Stimulated activated naive CD8-positive, alpha-beta T cell treated with anti-CD3 and anti-CD28 coated beads, Interleukin-15, amount 100 ng/mL, for 72 hours (primary cell): Measurements from ENCODE around the gene NUDT4B.
"Not testable (repeated sequence)": the region's sequence is repeated elsewhere in the genome, so short reads cannot be mapped to it uniquely, and the experiment has no call there.

ENCODE experiments used
- ATAC-seq: fragments of 150-1000 bp; cut with Tn5 transposase; 2 replicates; pipeline ENCODE4 v1.10.0; 2021; ENCODE audit warnings: mild to moderate bottlenecking, moderate library complexity
- DNase-seq, 2 donors: peaks; one replicate each; pipeline ENCODE4 v3.0.0; 2021 to 2022
- H3K27ac Mint-ChIP-seq, 2 donors: one replicate each; pipeline ENCODE4 v1.8.0; 2022; ENCODE audit warnings: mild to moderate bottlenecking in 2 of 2, mixed read lengths in 2 of 2, moderate library complexity in 2 of 2
- H3K27me3 Mint-ChIP-seq: one replicate; pipeline ENCODE4 v1.8.0; 2022; ENCODE audit warnings: mixed read lengths
- H3K4me1 Mint-ChIP-seq: one replicate; pipeline ENCODE4 v1.8.0; 2022; ENCODE audit warnings: mild to moderate bottlenecking, mixed read lengths
- H3K4me3 Mint-ChIP-seq, 2 donors: one replicate each; pipeline ENCODE4 v1.8.0; 2022; ENCODE audit warnings: mild to moderate bottlenecking in 2 of 2, mixed read lengths in 2 of 2, moderate library complexity in 1 of 2
- H3K9me3 Mint-ChIP-seq, 2 donors: one replicate each; pipeline ENCODE4 v1.8.0; 2022; ENCODE audit warnings: mixed read lengths in 2 of 2

Gene NUDT4B

GRCh38 chr1:148748563-148749334 is at the start of gene NUDT4B:
NUDT4B (plus strand) TSS chr1:148748774; CDS start chr1:148748953, 179 bp downstream.
- H3K4me1 Mint-ChIP-seq, H3K9me3 Mint-ChIP-seq, H3K27me3 Mint-ChIP-seq, H3K4me3 Mint-ChIP-seq, DNase-seq, H3K27ac Mint-ChIP-seq: not testable (repeated sequence)
- peak; percentile 83 for ATAC-seq

DNA sequence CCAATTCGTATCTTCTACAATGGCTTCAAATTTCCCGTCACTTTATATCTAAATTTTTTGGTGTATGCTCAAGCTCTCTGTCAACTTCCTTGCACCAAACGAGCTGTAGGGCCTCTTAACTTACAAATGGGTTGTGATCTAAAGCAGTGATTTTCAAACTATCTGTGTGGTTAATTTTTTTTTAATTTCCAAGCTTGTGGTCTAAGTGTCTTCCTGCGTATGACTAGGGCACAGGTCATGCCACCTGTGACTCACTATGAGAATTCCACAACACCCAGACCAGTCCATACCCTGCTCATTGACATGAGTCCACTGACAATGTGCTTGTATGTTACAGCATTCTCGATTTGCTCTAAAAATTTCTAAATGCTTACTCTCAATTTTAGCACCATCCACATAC is 49.2 kb upstream of the NUDT4B start:
- H3K27me3 Mint-ChIP-seq, DNase-seq, H3K4me3 Mint-ChIP-seq, H3K9me3 Mint-ChIP-seq, H3K4me1 Mint-ChIP-seq, H3K27ac Mint-ChIP-seq: not testable (repeated sequence)
- ATAC-seq, result peak; percentile 99

DNA sequence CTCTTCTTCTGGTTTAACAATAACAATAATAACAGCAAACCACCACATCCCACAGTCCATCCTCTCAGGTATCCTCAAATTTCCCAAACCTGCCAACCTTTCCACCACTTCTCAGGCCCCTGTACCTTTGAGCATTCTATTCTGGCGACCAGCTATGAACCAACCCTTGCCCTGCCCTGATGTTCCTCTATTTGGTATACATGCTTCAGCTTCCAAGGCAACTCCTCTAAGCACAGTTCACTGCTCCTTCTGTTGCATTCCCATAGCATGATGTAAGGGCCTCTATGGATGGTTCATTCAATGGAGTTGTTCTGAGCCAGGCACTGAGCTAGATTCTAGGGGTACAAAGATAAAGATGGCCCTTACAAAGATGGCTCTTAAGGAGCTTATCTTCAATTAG is 46.3 kb upstream of the NUDT4B start:
- H3K4me3 Mint-ChIP-seq, H3K4me1 Mint-ChIP-seq, H3K9me3 Mint-ChIP-seq, DNase-seq, H3K27ac Mint-ChIP-seq, H3K27me3 Mint-ChIP-seq, ATAC-seq: not testable (repeated sequence)

- not testable (repeated sequence) for ATAC-seq
Measured at GRCh38 chr1:148703973-148704591, 44.5 kb upstream of the NUDT4B start.

GRCh38 chr1:148705316-148705948 is 43.1 kb upstream of the NUDT4B start:
- not testable (repeated sequence) for ATAC-seq, H3K4me1 Mint-ChIP-seq, H3K9me3 Mint-ChIP-seq, H3K27me3 Mint-ChIP-seq, DNase-seq, H3K27ac Mint-ChIP-seq, H3K4me3 Mint-ChIP-seq

More at GRCh38 chr1:148703973-148704591, 44.5 kb upstream of the NUDT4B start:
- not testable (repeated sequence) for DNase-seq, H3K9me3 Mint-ChIP-seq, H3K4me3 Mint-ChIP-seq, H3K27me3 Mint-ChIP-seq, H3K4me1 Mint-ChIP-seq, H3K27ac Mint-ChIP-seq

- not testable (repeated sequence) for H3K9me3 Mint-ChIP-seq, H3K27me3 Mint-ChIP-seq, ATAC-seq, H3K4me1 Mint-ChIP-seq, H3K27ac Mint-ChIP-seq, H3K4me3 Mint-ChIP-seq, DNase-seq
Measured at GRCh38 chr1:148708779-148709333, 39.7 kb upstream of the NUDT4B start.

DNA sequence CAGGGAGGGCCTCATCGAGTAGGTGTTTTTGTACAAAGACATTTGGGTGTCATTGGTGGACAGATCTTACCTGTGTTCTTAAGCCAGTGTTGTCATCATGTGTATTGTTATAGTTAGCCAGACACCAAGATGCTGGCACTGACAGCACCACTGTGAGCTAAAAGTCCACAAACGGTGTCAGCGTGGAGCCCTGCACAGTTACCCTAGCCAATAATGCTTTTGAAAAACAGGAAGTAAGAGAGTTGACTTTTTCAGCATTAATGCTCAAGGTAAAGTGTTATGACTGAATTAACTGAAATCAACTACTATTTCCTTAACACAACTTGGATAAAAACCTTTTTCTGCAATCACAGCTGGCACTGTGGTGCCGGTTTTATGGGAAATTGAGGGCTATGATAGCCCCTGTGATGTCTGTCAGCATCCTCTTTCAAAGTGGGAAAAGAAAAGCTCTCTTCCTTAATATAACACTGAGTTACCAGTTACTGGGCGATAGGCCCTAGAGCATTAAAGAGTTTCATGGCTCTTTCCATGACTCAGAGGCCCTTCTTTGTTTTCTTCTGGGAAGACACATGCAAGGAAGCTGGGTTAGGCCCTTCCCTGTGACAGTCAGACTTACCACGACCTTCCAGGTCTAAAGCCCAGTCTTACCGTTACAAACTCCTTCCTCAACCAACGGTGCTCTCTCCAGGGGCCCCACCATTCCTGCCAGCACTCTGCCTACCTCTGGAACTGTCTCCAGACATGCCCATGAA is 37.6 kb upstream of the NUDT4B start:
- not testable (repeated sequence) for H3K4me1 Mint-ChIP-seq, H3K27ac Mint-ChIP-seq, ATAC-seq, H3K9me3 Mint-ChIP-seq, H3K4me3 Mint-ChIP-seq, H3K27me3 Mint-ChIP-seq, DNase-seq

GRCh38 chr1:148712353-148712752 is 36.2 kb upstream of the NUDT4B start:
- H3K27ac Mint-ChIP-seq, H3K9me3 Mint-ChIP-seq, H3K4me1 Mint-ChIP-seq, H3K4me3 Mint-ChIP-seq, ATAC-seq, DNase-seq, H3K27me3 Mint-ChIP-seq: not testable (repeated sequence)

DNA sequence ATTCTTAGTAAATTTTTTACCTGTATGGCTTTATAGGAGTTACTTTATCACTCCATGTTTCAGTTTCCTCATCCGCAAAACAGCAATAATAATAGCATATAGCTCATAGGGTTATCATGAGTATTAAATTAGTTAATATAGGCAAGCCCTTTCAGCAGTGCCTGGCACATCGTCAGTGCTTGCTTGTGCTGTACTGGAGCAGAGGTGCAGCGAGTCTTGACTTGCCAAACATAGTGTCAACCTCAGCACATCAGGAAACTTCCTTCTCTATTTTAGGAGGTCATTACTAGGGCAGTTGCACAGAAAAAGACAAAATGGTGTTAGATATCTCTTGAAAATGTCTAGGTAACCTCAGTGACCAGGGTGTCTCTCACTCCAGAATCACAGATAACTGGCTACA is 33.1 kb upstream of the NUDT4B start:
- not testable (repeated sequence) for H3K27me3 Mint-ChIP-seq, H3K4me3 Mint-ChIP-seq, H3K27ac Mint-ChIP-seq, H3K4me1 Mint-ChIP-seq, DNase-seq, H3K9me3 Mint-ChIP-seq, ATAC-seq

GRCh38 chr1:148716966-148717520 is 31.5 kb upstream of the NUDT4B start:
- peak; percentile 86 for ATAC-seq
- not testable (repeated sequence) for H3K9me3 Mint-ChIP-seq, DNase-seq, H3K27ac Mint-ChIP-seq, H3K27me3 Mint-ChIP-seq, H3K4me1 Mint-ChIP-seq, H3K4me3 Mint-ChIP-seq

GRCh38 chr1:148720918-148721317 is 27.7 kb upstream of the NUDT4B start:
- not testable (repeated sequence) for H3K9me3 Mint-ChIP-seq, DNase-seq, ATAC-seq, H3K27me3 Mint-ChIP-seq, H3K27ac Mint-ChIP-seq, H3K4me1 Mint-ChIP-seq, H3K4me3 Mint-ChIP-seq

DNA sequence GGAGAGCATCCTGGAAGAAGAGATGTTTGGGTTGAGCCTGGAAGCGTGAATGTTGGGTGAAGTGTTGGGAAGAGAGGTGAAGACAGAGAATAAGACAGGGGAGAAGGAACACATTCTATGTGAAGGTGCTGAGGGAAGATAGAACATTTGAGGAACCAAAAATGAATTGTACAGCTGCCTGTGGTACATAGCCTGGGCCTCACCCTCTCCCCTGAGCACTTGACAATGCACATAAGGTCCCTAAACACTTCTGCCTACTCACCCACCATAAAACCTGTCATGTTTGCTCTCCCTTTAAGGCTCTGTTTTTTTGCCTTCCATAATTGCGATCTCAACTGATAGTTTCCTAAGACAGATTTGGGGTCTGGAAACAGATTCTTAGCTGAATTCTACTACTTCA is 25.8 kb upstream of the NUDT4B start:
- H3K4me3 Mint-ChIP-seq, H3K4me1 Mint-ChIP-seq, H3K9me3 Mint-ChIP-seq, ATAC-seq, DNase-seq, H3K27me3 Mint-ChIP-seq, H3K27ac Mint-ChIP-seq: not testable (repeated sequence)

DNA sequence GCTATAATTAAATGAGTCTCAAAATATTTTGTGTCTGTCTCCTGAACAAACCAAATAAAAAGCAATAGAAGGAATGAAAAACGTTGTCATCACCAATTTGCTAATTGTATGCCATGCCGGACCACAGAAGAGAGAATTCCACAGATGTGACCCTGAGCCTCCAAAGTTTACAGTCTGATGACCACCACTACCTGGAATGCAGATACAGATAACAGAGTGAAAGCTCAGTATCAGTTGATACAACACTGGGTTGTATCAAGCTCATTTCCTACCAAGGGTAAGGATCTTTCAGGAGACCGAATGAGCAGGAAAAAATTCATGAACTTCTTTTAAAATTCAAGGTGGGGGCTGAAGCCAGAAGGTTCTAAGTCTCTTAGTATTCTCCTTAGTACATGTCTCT is 25.1 kb upstream of the NUDT4B start:
- not testable (repeated sequence) for H3K4me3 Mint-ChIP-seq, H3K4me1 Mint-ChIP-seq, ATAC-seq, H3K9me3 Mint-ChIP-seq, H3K27me3 Mint-ChIP-seq, H3K27ac Mint-ChIP-seq, DNase-seq

- ATAC-seq, H3K4me1 Mint-ChIP-seq, H3K27ac Mint-ChIP-seq, DNase-seq, H3K9me3 Mint-ChIP-seq, H3K4me3 Mint-ChIP-seq, H3K27me3 Mint-ChIP-seq: not testable (repeated sequence)
Measured at GRCh38 chr1:148724872-148725271, 23.7 kb upstream of the NUDT4B start.

DNA sequence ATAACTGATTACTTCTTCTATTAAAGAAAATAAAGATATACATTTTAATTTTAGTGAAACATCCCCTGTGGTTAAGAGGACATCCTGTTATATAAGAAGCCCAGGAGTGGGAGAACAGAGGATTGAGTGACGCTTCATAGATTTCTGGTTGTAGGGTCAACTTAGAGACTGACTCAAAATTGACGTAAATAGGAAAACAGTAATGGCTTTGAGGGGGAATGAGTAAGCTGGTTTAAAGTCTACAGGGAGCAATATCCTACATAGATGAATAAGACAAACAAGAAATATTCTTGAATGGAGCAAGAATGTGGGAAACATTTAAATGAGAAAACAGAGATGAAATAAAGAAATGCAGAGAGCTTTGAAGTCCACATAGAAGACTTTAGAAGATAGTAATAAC is 20.7 kb upstream of the NUDT4B start:
- not testable (repeated sequence) for H3K27ac Mint-ChIP-seq, H3K4me3 Mint-ChIP-seq, H3K27me3 Mint-ChIP-seq, ATAC-seq, H3K4me1 Mint-ChIP-seq, H3K9me3 Mint-ChIP-seq, DNase-seq
